ENCODE data around the gene TSGA10IP.

GRCh38 chr11:65906602-65907001 lies 38.7 kb upstream of the TSGA10IP start:
- TF ChIP-seq POLR2A (IDR thresholded peaks at IDR 0.05): no peak
- TF ChIP-seq CTCF (IDR thresholded peaks at IDR 0.05): no peak
